Measurements from ENCODE around the gene ALDOA. TPM values are rescaled to one million over a fixed set of nuclear protein-coding genes. Genes with fewer than 3 reads are reported as not detected.
"Not testable (repeated sequence)": the region's sequence is repeated elsewhere in the genome, so short reads cannot be mapped to it uniquely, and the experiment has no call there.

ALDOA gene
- total RNA-seq, 1 experiment from 2014 or later: 2,146 TPM

- DNase-seq (ENCODE audit: low read depth): not testable (repeated sequence)
Measured at GRCh38 chr16:30040690-30041089, 24.9 kb upstream of the ALDOA start.

DNA sequence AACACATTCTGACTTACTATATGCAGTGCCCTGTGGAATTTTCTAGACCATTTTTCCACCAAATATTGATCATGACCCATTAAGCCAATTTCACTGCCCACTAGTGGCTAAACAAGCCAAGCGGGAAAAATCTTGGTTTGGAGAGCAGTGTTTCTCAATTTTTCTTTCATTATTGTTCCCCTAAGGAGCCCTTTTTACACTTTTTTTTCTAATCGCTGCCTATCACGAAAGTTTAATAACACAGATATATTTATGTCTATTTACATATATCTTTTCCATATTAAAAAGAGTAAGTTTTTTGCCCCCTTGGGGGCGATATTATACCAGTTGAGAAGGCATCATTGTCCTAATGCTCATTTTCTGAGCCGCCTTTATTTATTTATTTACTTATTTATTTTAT lies 23.7 kb upstream of the ALDOA start:
- DNase-seq (ENCODE audit: low read depth): peak; percentile 44

- DNase-seq (ENCODE audit: low read depth): no peak
Measured at GRCh38 chr16:30046178-30046577, 19.4 kb upstream of the ALDOA start.

- DNase-seq (ENCODE audit: low read depth): no peak
Measured at GRCh38 chr16:30046588-30046987, 19.0 kb upstream of the ALDOA start.

DNA sequence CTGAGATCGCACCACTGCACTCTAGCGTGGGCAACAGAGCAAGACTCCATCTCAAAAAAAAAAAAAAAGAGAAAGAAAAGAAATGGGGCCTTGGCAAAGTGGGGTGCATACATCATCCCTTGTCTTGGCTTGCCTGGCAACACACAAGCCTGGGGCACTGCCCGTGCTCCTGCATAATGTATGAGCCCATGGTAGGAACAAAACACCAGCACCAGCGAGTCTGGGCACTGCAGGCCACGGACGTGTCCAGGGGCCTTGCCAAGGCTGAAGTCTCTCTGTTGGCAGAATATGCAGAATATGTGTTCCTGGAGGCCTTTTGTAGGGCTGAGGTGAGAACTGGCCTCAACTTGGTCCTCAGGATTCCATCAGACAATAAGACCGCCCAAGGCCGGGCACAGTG lies 15.7 kb upstream of the ALDOA start:
- DNase-seq (ENCODE audit: low read depth): no peak

GRCh38 chr16:30051518-30051917 lies 14.0 kb upstream of the ALDOA start:
- DNase-seq (ENCODE audit: low read depth): peak; percentile 58

DNA sequence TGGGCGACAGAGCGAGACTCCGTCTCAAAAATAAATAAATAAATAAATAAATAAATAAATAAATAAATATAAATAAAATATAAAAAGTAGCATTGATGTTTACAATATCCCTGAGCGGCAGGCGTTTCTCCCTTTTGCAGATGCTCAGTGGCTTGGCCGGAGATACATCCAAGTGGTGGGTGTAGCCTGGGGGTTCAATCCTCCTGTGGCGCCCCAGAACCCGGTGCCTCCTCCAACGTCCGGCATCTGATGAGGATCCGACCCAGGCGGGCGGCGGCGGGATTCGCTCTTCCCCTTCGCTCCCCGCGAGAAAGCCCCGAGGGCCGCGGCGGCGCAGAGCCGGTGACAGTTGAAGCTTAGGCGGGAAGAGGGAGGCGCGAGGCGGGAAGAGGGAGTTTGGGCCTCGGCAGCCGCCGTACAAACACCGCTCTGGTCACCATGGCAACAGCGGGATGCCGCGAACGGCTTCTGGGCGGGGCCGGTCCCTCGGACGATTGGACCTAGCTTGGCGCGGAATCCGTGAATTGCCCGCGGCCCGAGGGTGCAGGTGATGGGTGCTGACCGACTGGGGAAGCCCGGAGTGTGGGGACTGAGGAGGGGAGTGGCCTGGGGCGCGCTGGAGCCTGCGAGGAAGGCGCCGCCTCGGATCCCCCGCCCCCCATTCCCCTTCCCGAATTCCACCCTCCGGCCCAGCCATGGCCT lies 12.7 kb upstream of the ALDOA start:
- DNase-seq (ENCODE audit: low read depth): peak; percentile 89

- peak; percentile 46 for DNase-seq (ENCODE audit: low read depth)
Measured at GRCh38 chr16:30053376-30054015, 12.1 kb upstream of the ALDOA start.

DNA sequence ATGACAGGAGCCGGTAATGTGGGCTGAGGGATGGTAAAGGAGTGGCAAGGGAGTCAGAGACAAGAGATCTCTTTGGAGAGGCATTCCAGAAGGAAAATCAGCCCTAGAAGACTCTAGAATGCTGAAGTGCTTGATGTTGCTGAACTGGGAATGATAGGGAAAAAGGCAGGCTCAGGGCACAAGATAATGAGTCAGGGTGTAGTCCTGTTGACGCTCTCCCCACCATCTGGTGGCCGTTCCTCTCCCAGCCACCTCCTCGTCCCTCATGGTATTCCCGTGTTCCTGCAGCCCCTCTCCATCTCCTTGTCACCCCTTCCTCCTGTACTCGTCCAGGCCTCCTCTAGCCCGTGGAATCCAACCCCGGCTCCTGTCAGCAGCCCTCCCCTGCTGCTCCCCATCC lies 11.1 kb upstream of the ALDOA start:
- DNase-seq (ENCODE audit: low read depth): no peak

DNA sequence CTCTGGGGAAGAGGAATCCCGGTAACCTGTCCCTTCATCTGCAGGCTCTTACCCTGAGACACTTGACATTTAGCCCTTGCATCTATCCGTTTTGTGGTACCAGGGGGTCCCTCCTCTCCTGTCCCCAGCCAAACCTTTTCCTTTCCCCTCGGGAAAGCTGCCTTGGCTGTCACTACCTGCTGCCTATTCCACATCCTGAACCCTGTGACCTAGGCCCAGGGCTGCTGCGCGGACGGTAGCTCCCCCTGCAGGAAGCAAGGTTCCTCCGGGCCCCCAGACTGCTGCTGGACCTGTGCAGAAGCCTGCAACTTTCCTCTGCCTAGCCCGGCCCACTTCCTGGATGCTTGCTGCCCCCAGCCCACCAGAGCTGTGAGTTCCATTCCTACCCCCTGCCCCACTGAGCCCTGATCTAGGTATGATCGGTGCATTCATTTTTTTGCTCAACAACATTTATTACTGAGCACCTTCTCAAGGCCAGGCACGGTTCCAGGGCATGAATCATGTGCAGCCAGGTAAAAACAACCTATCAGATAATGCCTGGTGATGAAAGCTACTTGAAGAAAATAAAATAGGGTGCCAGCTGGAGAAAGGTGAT lies 10.5 kb upstream of the ALDOA start:
- DNase-seq (ENCODE audit: low read depth): no peak

GRCh38 chr16:30060346-30060745 lies 5.2 kb upstream of the ALDOA start:
- DNase-seq (ENCODE audit: low read depth): no peak

- peak; percentile 46 for DNase-seq (ENCODE audit: low read depth)
Measured at GRCh38 chr16:30060836-30061554, 4.6 kb upstream of the ALDOA start.

- DNase-seq (ENCODE audit: low read depth): peak; percentile 62
Measured at GRCh38 chr16:30063278-30063892, 2.2 kb upstream of the ALDOA start.

DNA sequence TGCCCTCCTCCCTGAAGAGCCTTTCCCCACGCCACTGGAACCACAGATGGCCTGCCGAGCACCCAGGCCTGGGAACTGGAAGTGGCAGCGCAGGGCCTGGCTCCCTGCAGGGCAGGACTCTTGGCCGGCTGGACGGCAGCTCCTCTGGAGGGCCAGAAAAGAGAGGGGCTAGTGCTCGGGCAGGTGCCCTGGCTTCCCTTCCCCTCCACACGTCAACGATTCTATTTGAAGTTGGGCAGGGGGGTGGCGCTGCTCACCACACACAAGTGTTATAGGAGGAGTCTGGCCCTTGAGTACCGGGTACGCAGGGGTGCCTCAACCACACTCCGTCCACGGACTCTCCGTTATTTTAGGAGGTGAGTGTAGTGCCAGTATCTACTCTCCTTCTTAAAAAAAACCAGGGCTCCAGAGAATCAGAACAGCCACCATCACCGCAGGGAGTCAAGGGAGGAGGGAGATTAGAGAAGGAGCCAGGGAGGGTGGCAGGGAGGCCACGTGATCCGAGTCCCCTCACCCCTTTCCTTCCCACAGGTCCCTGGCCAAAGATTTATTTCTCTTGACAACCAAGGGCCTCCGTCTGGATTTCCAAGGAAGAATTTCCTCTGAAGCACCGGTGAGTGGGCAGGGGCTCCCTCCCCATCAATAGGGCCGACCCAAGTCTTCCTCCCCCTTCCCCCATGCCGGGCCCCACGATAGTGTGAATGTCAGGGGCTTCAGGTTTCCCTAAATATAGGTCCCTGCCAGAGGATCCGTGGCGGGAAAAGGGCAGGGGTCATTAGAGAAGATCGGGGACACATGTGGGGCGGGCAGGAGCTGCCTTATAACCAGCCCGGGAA lies 1.4 kb upstream of the ALDOA start:
- DNase-seq (ENCODE audit: low read depth): peak; percentile 64

DNA sequence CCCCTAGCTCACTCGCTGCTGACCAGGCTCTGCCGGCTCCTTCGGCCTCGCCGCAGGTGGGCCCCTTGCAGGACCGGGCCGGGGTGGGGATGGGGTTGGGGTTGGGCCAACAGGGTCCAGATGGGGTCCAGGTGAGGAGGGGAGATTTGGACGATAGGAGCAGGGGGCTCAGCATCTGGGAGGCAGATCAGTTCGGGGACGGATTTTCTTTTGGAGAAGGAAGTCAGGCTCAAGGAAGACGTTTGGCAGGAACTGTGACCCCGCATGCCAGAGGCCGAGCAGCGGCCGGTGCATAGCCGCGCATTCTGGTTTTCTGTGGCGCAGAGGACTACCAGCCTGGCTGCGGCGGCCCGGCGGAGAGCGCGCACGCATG lies 845 bp upstream of the ALDOA start:
- no peak for DNase-seq (ENCODE audit: low read depth)

DNA sequence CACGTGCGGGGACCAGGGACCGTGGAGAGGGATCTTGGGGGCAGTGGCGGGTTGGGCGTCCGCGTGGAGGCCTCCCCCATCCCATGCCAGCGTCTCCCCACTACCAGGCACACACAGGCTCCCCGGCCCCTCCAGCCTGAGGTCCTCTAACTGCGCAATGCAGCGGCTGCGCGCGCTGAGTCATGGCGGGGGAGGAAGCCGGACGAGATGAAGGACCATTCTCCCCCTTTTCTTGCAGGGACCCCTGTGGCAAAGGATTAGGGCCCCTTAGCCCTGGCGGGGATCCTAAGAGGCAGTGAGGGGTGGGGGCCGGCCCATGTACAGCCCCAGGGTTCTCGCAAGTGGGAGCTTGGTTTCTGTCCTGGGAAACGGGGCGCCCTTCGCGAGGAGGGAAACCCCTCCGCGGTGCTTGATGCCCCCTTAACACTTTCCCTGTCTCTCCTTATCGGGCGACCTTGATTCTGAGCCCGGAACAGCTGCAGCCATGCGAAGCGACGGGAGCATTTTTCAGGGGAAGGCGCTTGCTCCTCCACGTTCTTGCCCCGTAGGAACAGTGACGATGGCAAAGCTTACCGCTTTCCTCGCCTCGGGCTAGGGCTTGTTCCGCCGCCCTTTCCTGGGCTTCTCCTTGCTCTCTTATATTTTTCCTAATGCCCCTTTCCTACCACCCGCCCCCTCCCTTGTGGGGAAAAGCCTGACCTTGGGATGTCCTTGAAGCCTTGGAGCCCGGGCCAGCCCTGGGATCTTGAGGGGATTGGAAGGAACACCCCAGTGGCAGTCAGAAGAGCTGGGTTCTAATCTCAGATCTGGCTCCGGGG lies 592 bp downstream of the ALDOA start:
- peak; percentile 64 for DNase-seq (ENCODE audit: low read depth)

- peak; percentile 62 for DNase-seq (ENCODE audit: low read depth)
Measured at GRCh38 chr16:30066761-30067583, 1.4 kb downstream of the ALDOA start.

DNA sequence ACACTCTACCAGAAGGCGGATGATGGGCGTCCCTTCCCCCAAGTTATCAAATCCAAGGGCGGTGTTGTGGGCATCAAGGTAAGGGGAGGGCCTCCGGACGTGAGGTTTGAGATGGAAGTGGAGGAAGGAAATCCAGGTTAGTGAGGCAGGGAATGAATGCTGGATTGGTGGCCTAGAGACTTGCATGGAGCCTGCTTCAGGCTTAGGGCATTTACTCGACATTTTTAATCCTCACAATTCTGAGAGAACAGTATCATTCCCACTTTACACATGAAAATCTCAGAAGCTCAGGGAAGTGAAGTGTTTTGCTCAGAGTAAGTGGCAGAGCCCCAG lies 2.0 kb downstream of the ALDOA start:
- no peak for DNase-seq (ENCODE audit: low read depth)

DNA sequence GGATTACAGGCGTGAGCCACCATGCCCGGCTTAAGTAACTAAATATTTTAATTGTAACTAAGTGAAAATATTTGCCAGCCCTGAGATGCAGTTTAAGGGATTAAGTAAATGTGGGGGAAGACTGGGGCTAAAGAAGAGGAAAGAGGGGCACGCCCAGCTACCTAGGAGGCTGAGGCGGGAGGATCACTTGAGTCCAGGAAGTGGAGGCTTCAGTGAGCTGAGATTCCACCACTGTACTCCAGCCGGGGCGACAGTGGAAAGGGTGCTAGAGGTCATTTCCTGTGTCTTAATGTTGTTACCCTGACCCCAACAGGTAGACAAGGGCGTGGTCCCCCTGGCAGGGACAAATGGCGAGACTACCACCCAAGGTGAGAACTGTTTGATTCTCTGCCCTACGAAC lies 2.8 kb downstream of the ALDOA start:
- DNase-seq (ENCODE audit: low read depth): no peak
